Trophoblast cell (in vitro differentiated cells and primary cell): ENCODE measurements around the gene POR.
"Not testable (repeated sequence)": the region's sequence is repeated elsewhere in the genome, so short reads cannot be mapped to it uniquely, and the experiment has no call there.

ENCODE experiments used
- DNase-seq, 2 donors: peaks; one replicate each; pipeline ENCODE4 v3.0.0-alpha.2; 2016
- H2AFZ ChIP-seq: 2 replicates; pipeline ENCODE4 v1.6.1; 2013; ENCODE audit warnings: low read length, moderate library complexity, mild to moderate bottlenecking; ENCODE audit not compliant: insufficient read depth, poor library complexity
- H2AK5ac ChIP-seq: 2 replicates; pipeline ENCODE4 v1.6.1; 2013; ENCODE audit warnings: mild to moderate bottlenecking, low read length
- H2BK120ac ChIP-seq: 2 replicates; pipeline ENCODE4 v1.6.1; 2013; ENCODE audit warnings: low read length, mild to moderate bottlenecking, moderate library complexity; ENCODE audit not compliant: insufficient read depth, poor library complexity
- H2BK12ac ChIP-seq: 2 replicates; pipeline ENCODE4 v1.6.1; 2013; ENCODE audit warnings: mild to moderate bottlenecking, low read length, moderate library complexity
- H2BK5ac ChIP-seq: 2 replicates; pipeline ENCODE4 v1.6.1; 2013; ENCODE audit warnings: low read length, low read depth, moderate library complexity, mild to moderate bottlenecking; ENCODE audit not compliant: poor library complexity
- H3K14ac ChIP-seq: 2 replicates; pipeline ENCODE4 v1.6.1; 2013; ENCODE audit warnings: mild to moderate bottlenecking, low read length
- H3K18ac ChIP-seq: 2 replicates; pipeline ENCODE4 v1.6.1; 2013; ENCODE audit warnings: mild to moderate bottlenecking, low read length
- H3K23ac ChIP-seq: 2 replicates; pipeline ENCODE4 v1.6.1; 2013; ENCODE audit warnings: low read length
- H3K27ac ChIP-seq: 2 replicates; pipeline ENCODE4 v1.5.1; 2013; ENCODE audit warnings: low read depth, mild to moderate bottlenecking, inconsistent platforms, low read length, moderate library complexity
- H3K27me3 ChIP-seq: 2 replicates; pipeline ENCODE4 v1.6.1; 2013; ENCODE audit warnings: inconsistent platforms, mild to moderate bottlenecking, low read length, moderate library complexity; ENCODE audit not compliant: insufficient read depth
- H3K36me3 ChIP-seq, 2 experiments: 1 replicate in 1 of 2; 2 replicates in 1 of 2; pipeline ENCODE4 v1.6.1; 2013; ENCODE audit warnings: low read length in 2 of 2, mild to moderate bottlenecking in 2 of 2, moderate library complexity in 1 of 2; ENCODE audit not compliant: insufficient read depth in 2 of 2, control insufficient read depth in 1 of 2
- H3K4ac ChIP-seq: 2 replicates; pipeline ENCODE4 v1.6.1; 2013; ENCODE audit warnings: low read depth, mild to moderate bottlenecking, low read length, moderate library complexity
- H3K4me1 ChIP-seq, 2 experiments: 1 replicate in 1 of 2; 2 replicates in 1 of 2; pipeline ENCODE4 v1.6.1; 2013; ENCODE audit warnings: low read length in 2 of 2, mild to moderate bottlenecking in 2 of 2, moderate library complexity in 1 of 2; ENCODE audit not compliant: insufficient read depth in 2 of 2, control insufficient read depth in 1 of 2
- H3K4me2 ChIP-seq: 2 replicates; pipeline ENCODE4 v1.6.1; 2013; ENCODE audit warnings: inconsistent platforms, mild to moderate bottlenecking, low read length, moderate library complexity
- H3K4me3 ChIP-seq: 2 replicates; pipeline ENCODE4 v1.5.1; 2013; ENCODE audit warnings: mild to moderate bottlenecking, low read depth, low read length, inconsistent platforms
- H3K79me1 ChIP-seq: one replicate; pipeline ENCODE4 v1.6.1; 2013; ENCODE audit warnings: low read length
- H3K79me2 ChIP-seq: 2 replicates; pipeline ENCODE4 v1.6.1; 2013; ENCODE audit warnings: low read length, mild to moderate bottlenecking; ENCODE audit not compliant: control insufficient read depth, insufficient read depth, poor library complexity
- H3K9ac ChIP-seq: 2 replicates; pipeline ENCODE4 v1.6.1; 2013; ENCODE audit warnings: mild to moderate bottlenecking, low read length
- H3K9me3 ChIP-seq: 2 replicates; pipeline ENCODE4 v1.6.1; 2013; ENCODE audit warnings: low read depth, mild to moderate bottlenecking, control low read depth, inconsistent platforms, low read length; ENCODE audit not compliant: insufficient read depth
- H4K12ac ChIP-seq: 2 replicates; pipeline ENCODE4 v1.6.1; 2013; ENCODE audit warnings: low read depth, mild to moderate bottlenecking, low read length, moderate library complexity
- H4K8ac ChIP-seq: 2 replicates; pipeline ENCODE4 v1.6.1; 2013; ENCODE audit warnings: low read depth, mild to moderate bottlenecking, low read length, moderate library complexity
- H4K91ac ChIP-seq: one replicate; pipeline ENCODE4 v1.6.1; 2013; ENCODE audit warnings: low read depth, mild to moderate bottlenecking, low read length, moderate library complexity
- WGBS: extraction: QIAGEN DNeasy Blood & Tissue Kit; methylation state at CpG from one replicate; pipeline ENCODE4 v1.1.7; 2013; ENCODE audit warnings: missing lambda C conversion rate; ENCODE audit not compliant: insufficient read length, insufficient coverage; ENCODE audit errors: extremely low coverage; 5-methylcytosine and 5-hydroxymethylcytosine counted together

The POR gene

DNA sequence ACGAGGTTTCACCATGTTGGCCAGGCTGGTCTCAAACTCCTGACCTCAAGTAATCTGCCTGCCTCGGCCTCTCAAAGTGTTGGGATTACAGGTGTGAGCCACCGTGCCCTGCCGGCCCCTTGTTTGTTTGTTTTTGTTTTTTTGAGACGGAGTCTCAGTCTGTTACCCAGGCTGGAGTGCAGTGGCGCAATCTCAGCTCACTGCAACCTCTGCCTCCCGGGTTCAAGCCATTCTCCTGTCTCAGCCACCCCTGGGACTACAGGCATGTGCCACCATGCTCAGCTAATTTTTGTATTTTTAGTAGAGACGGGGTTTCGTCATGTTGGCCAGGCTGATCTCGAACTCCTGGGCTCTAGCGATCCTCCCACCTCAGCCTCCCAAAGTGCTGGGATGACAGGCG, 3.8 kb upstream of the POR start:
- not testable (repeated sequence) for H3K79me1 ChIP-seq, H3K23ac ChIP-seq, H3K9me3 ChIP-seq, H2AFZ ChIP-seq, H3K4me2 ChIP-seq, H3K18ac ChIP-seq, H3K9ac ChIP-seq, H3K79me2 ChIP-seq, H2BK5ac ChIP-seq, H3K27ac ChIP-seq, H2BK12ac ChIP-seq, H3K27me3 ChIP-seq, H4K91ac ChIP-seq, H3K14ac ChIP-seq, H3K4me3 ChIP-seq, H2AK5ac ChIP-seq, H4K8ac ChIP-seq, H4K12ac ChIP-seq, H2BK120ac ChIP-seq, H3K4ac ChIP-seq, H3K36me3 ChIP-seq
- peak; percentile 41 to 54 for DNase-seq
- peaks cover 11 to 12% of the 10 kb centered on the region in 2 experiments for H3K4me1 ChIP-seq
- no CpG with 5 or more reads among the region's 12 CpGs for WGBS

DNA sequence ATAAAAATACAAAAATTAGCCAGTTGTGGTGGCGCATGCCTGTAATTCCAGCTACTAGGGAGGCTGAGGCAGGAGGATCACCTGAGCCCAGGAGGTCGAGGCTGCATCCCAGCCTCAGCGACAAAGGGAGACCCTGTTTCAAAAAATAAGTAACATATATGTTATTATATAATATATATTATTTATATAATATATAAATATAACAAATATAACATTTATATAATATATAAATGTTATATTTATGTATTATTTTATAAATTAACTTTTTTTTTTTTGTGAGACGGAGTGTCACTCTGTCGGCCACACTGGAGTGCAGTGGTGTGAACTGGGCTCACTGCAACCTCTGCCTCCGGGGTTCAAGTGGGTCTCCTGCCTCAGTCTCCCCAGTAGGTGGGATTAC, 1.5 kb upstream of the POR start:
- H3K9me3 ChIP-seq: no peaks in the 10 kb centered on the region
- no peak overlapping the region for H3K4me2 ChIP-seq
- H3K23ac ChIP-seq: no peak overlapping the region
- H3K9ac ChIP-seq: no peak overlapping the region
- H4K8ac ChIP-seq: no peak overlapping the region
- no peak overlapping the region for H2AFZ ChIP-seq
- no peak overlapping the region for H2AK5ac ChIP-seq
- H2BK5ac ChIP-seq: no peak overlapping the region
- H3K4me1 ChIP-seq: peaks cover 11 to 12% of the 10 kb centered on the region in 2 experiments
- no peak overlapping the region for H3K14ac ChIP-seq
- H3K36me3 ChIP-seq: no peaks in the 10 kb centered on the region
- H3K4me3 ChIP-seq: no peak overlapping the region
- H3K18ac ChIP-seq: no peak overlapping the region
- DNase-seq: no peak
- H4K91ac ChIP-seq: no peak overlapping the region
- WGBS: no CpG with 5 or more reads among the region's 6 CpGs
- no peak overlapping the region for H2BK12ac ChIP-seq
- no peaks in the 10 kb centered on the region for H3K27me3 ChIP-seq
- peaks cover 10% of the 10 kb centered on the region for H3K79me2 ChIP-seq
- no peak overlapping the region for H3K4ac ChIP-seq
- peaks cover 8% of the 10 kb centered on the region for H3K79me1 ChIP-seq
- no peak overlapping the region for H2BK120ac ChIP-seq
- H3K27ac ChIP-seq: no peak overlapping the region
- no peak overlapping the region for H4K12ac ChIP-seq

DNA sequence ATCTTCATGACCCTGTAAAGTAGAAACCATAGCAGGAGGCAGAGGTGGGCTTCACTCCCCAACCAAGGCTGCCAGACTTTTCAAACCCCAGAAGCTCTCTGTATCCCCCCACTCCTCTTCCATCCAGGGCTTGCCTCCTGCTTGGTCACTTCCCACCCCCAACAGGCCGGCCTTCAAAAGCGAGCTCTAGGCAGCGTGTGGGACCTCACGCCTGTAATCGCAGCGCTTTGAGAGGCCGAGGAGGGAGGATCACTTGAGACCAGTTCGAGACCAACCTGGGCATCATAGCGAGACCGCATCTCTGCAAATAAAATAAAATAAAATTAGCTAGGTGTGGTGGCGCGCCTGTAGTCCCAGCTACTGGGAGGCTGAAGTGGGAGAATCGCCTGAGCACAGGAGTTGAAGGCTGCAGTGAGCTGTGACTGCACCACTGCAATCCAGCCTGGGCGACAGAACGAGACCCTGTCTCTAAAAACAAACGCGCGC, 743 bp upstream of the POR start:
- Histone ChIP-seq H3K9me3 (no peaks in the 10 kb centered on the region), H3K79me2 (peaks cover 10% of the 10 kb centered on the region), H3K4me2 (peak overlapping the region; percentile 87), H3K27me3 (no peaks in the 10 kb centered on the region), H2BK5ac (peak overlapping the region; percentile 24), H2AFZ (peak overlapping the region; percentile 84), H2BK120ac (peak overlapping the region; percentile 35), H2BK12ac (no peak overlapping the region), H3K4ac (peak overlapping the region; percentile 61), H3K9ac (peak overlapping the region; percentile 55), H4K8ac (peak overlapping the region; percentile 85), H3K27ac (peak overlapping the region; percentile 21), H4K12ac (peak overlapping the region; percentile 79), H3K18ac (peak overlapping the region; percentile 89), H4K91ac (peak overlapping the region; percentile 72), H3K4me3 (peak overlapping the region; percentile 77), H3K23ac (no peak overlapping the region), H3K79me1 (peaks cover 8% of the 10 kb centered on the region), H3K14ac (peak overlapping the region; percentile 88), H3K36me3 (no peaks in the 10 kb centered on the region), H2AK5ac (no peak overlapping the region), H3K4me1 (peaks cover 11 to 12% of the 10 kb centered on the region in 2 experiments)
- no CpG with 5 or more reads among the region's 18 CpGs for WGBS
- DNase-seq: no peak

DNA sequence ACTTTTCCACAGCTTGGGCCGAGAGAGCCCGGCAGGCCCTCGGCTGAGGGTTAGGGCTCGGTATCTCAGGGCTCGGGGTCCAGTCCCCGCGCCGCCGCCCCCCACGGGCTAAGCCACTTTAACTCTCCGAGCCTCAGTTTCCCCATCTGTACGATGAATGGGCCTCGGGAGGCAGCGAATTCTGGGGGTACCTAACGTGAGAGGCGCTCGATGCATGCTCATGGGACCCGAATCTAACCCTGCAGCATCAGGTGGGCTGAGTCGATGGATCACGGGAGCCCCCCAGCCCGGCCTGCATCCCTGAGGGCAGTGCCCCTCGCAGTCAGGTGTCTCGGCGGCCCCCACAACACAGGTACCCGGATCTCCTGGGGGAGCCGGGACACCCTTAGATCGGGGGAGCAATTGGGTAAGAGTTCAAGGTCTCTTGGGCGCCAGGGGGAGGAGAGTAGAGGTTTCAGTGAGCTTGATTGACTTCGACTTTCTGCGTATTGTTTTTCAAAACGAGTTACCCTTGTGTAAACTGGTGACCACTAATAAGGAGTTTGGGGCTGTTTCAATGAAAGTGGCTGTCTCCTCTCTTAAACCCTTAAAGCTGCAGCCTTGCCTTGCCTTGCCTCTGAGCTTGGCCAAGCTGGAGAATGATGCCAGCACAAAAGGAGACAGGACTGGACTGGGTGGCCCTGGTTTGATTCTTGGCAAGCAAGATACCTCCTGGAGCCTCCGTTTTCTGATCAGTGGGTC, 631 bp downstream of the POR start:
- Histone ChIP-seq H3K18ac (peak overlapping the region; percentile 86), H3K36me3 (peaks cover 0 to 2% of the 10 kb centered on the region in 2 experiments), H3K4me3 (peak overlapping the region; percentile 88), H4K12ac (peak overlapping the region; percentile 55), H3K9me3 (no peaks in the 10 kb centered on the region), H3K23ac (no peak overlapping the region), H2BK120ac (peak overlapping the region; percentile 37), H3K14ac (peak overlapping the region; percentile 69), H4K8ac (peak overlapping the region; percentile 34), H3K27me3 (no peaks in the 10 kb centered on the region), H2BK5ac (peak overlapping the region; percentile 54), H3K4me1 (peaks cover 11 to 12% of the 10 kb centered on the region in 2 experiments), H2AK5ac (no peak overlapping the region), H2AFZ (peak overlapping the region; percentile 55), H3K79me1 (peaks cover 8% of the 10 kb centered on the region), H3K4ac (peak overlapping the region; percentile 70), H3K79me2 (peaks cover 10% of the 10 kb centered on the region), H2BK12ac (no peak overlapping the region), H4K91ac (peak overlapping the region; percentile 48), H3K27ac (no peak overlapping the region), H3K9ac (peak overlapping the region; percentile 62), H3K4me2 (peak overlapping the region; percentile 95)
- DNase-seq: peak in 1 of 2 donors; percentile 41
- WGBS: no CpG with 5 or more reads among the region's 32 CpGs
